KMS-11 (cell line): ENCODE measurements around the gene GALNT11.

Experiments used
- H2AFZ ChIP-seq: fragments of 200-600 bp; sonication (generic); 2 replicates; pipeline ENCODE4 v1.6.1; 2016; ENCODE audit warnings: antibody characterized with exemption, mixed run types, low read depth
- H3K27ac ChIP-seq: fragments of 200-600 bp; sonication (generic); 2 replicates; pipeline ENCODE4 v1.6.1; 2016; ENCODE audit warnings: mild to moderate bottlenecking, mixed run types
- H3K27me3 ChIP-seq: fragments of 200-600 bp; sonication (generic); 2 replicates; pipeline ENCODE4 v1.6.1; 2017; ENCODE audit warnings: mild to moderate bottlenecking, low read depth, mixed run types, moderate library complexity; ENCODE audit not compliant: insufficient read depth
- H3K36me3 ChIP-seq: fragments of 200-600 bp; sonication (generic); 2 replicates; pipeline ENCODE4 v1.6.1; 2017; ENCODE audit warnings: mild to moderate bottlenecking, mixed run types; ENCODE audit not compliant: insufficient read depth
- H3K4me1 ChIP-seq: fragments of 200-600 bp; sonication (generic); 2 replicates; pipeline ENCODE4 v1.6.1; 2016; ENCODE audit warnings: mild to moderate bottlenecking, low read depth, mixed run types; ENCODE audit not compliant: poor library complexity, severe bottlenecking
- H3K4me2 ChIP-seq: fragments of 200-600 bp; sonication (generic); 2 replicates; pipeline ENCODE4 v1.7.0; 2016; ENCODE audit warnings: mild to moderate bottlenecking, mixed run types
- H3K4me3 ChIP-seq: fragments of 200-600 bp; sonication (generic); IDR thresholded peaks from 2 replicates; pipeline ENCODE4 v1.6.1; 2017; ENCODE audit warnings: low read depth, low read length, mixed read lengths; ENCODE audit not compliant: insufficient read depth
- H3K79me2 ChIP-seq: fragments of 200-600 bp; sonication (generic); 2 replicates; pipeline ENCODE4 v1.6.1; 2016; ENCODE audit warnings: low read depth, mixed run types; ENCODE audit not compliant: insufficient read depth
- H3K9ac ChIP-seq: fragments of 200-600 bp; sonication (generic); 2 replicates; pipeline ENCODE4 v1.6.1; 2016; ENCODE audit warnings: mild to moderate bottlenecking, mixed run types
- H4K20me1 ChIP-seq: fragments of 200-600 bp; sonication (generic); 2 replicates; pipeline ENCODE4 v1.6.1; 2016; ENCODE audit warnings: mild to moderate bottlenecking, mixed run types; ENCODE audit not compliant: insufficient read depth
- TF ChIP-seq, protein P1 (sequence below): fragments of 200-600 bp; sonication (generic); conservative IDR thresholded peaks from 2 replicates; pipeline ENCODE4 v1.6.1; 2017; ENCODE audit warnings: low read depth, mild to moderate bottlenecking, antibody characterized with exemption, low read length, moderate library complexity, mixed read lengths

The GALNT11 gene

DNA sequence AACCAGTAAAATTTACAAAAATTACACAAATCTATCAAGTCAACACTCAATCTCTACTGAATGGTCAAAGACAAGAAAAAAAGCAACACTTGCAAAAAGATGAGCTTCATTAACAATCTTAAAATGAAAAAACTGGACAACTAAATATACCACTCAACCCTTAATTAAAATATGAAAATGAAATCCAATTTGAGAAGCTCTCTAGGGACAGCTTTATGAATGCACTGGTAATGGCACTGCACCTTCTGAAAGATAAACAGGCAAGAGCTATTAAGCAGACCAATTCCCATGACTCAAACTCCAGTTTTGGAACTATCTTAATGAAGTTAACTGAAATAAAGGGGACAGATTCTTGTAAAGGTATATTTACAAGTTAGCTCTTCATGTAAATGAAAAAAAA, 135.7 kb downstream of the GALNT11 start:
- Histone ChIP-seq H3K4me2 (no peak overlapping the region), H3K4me1 (no peaks in the 10 kb centered on the region), H3K27ac (no peak overlapping the region), H3K27me3 (no peaks in the 10 kb centered on the region), H3K36me3 (peaks cover 14% of the 10 kb centered on the region; the same call in 1 of the 2 replicates), H4K20me1 (no peaks in the 10 kb centered on the region), H3K79me2 (no peaks in the 10 kb centered on the region), H3K4me3 (no peak overlapping the region), H3K9ac (no peak overlapping the region), H2AFZ (no peak overlapping the region)
- TF ChIP-seq, protein P1, sequence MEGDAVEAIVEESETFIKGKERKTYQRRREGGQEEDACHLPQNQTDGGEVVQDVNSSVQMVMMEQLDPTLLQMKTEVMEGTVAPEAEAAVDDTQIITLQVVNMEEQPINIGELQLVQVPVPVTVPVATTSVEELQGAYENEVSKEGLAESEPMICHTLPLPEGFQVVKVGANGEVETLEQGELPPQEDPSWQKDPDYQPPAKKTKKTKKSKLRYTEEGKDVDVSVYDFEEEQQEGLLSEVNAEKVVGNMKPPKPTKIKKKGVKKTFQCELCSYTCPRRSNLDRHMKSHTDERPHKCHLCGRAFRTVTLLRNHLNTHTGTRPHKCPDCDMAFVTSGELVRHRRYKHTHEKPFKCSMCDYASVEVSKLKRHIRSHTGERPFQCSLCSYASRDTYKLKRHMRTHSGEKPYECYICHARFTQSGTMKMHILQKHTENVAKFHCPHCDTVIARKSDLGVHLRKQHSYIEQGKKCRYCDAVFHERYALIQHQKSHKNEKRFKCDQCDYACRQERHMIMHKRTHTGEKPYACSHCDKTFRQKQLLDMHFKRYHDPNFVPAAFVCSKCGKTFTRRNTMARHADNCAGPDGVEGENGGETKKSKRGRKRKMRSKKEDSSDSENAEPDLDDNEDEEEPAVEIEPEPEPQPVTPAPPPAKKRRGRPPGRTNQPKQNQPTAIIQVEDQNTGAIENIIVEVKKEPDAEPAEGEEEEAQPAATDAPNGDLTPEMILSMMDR, result no peak

- Histone ChIP-seq H3K4me3 (no peak overlapping the region), H3K27me3 (no peaks in the 10 kb centered on the region), H2AFZ (no peak overlapping the region), H3K36me3 (peaks cover 18% of the 10 kb centered on the region; the same call in 1 of the 2 replicates), H3K4me1 (no peaks in the 10 kb centered on the region), H3K4me2 (no peak overlapping the region), H4K20me1 (no peaks in the 10 kb centered on the region), H3K27ac (no peak overlapping the region), H3K79me2 (no peaks in the 10 kb centered on the region), H3K9ac (no peak overlapping the region)
- TF ChIP-seq, protein P1, result no peak
Observed at GRCh38 chr7:152162287-152162686, 136.8 kb downstream of the GALNT11 start.
